CD4-positive, alpha-beta T cell treated with Interferon gamma for 1 hour (primary cell): Measurements from ENCODE around the gene PADI1.
A peak's percentile ranks its signal among the peaks of the same experiment; 100 is the strongest.
"Not testable (repeated sequence)": the region's sequence is repeated elsewhere in the genome, so short reads cannot be mapped to it uniquely, and the experiment has no call there.

Source experiments
- DNase-seq: peaks from one replicate; pipeline ENCODE4 v3.0.0-alpha.2; 2020

The PADI1 gene

GRCh38 chr1:17218939-17219338, 14.0 kb downstream of the PADI1 start:
- DNase-seq = no peak

GRCh38 chr1:17220287-17220686, 15.4 kb downstream of the PADI1 start:
- DNase-seq = no peak

GRCh38 chr1:17222557-17222956, 17.6 kb downstream of the PADI1 start:
- no peak for DNase-seq

GRCh38 chr1:17224434-17224833, 19.5 kb downstream of the PADI1 start:
- no peak for DNase-seq

GRCh38 chr1:17225140-17225539, 20.2 kb downstream of the PADI1 start:
- no peak for DNase-seq

- no peak for DNase-seq
Observed at GRCh38 chr1:17227358-17227915, 22.5 kb downstream of the PADI1 start.

- DNase-seq = no peak
Observed at GRCh38 chr1:17228619-17229018, 23.7 kb downstream of the PADI1 start.

GRCh38 chr1:17229379-17229778, 24.5 kb downstream of the PADI1 start:
- no peak for DNase-seq

GRCh38 chr1:17230106-17230505, 25.2 kb downstream of the PADI1 start:
- no peak for DNase-seq

- DNase-seq = no peak
Observed at GRCh38 chr1:17230671-17231310, 25.9 kb downstream of the PADI1 start.

GRCh38 chr1:17232759-17233661, 28.1 kb downstream of the PADI1 start:
- no peak for DNase-seq

- peak; percentile 30 for DNase-seq
Observed at GRCh38 chr1:17233675-17234320, 28.9 kb downstream of the PADI1 start.

- DNase-seq = no peak
Observed at GRCh38 chr1:17234405-17234804, 29.5 kb downstream of the PADI1 start.

- DNase-seq = no peak
Observed at GRCh38 chr1:17235135-17235885, 30.4 kb downstream of the PADI1 start.

GRCh38 chr1:17236779-17237560, 32.0 kb downstream of the PADI1 start:
- peak; percentile 76 for DNase-seq

GRCh38 chr1:17237561-17237903, 32.6 kb downstream of the PADI1 start:
- no peak for DNase-seq

- DNase-seq = peak; percentile 6
Observed at GRCh38 chr1:17239420-17239819, 34.5 kb downstream of the PADI1 start.

GRCh38 chr1:17241011-17241779, 36.3 kb downstream of the PADI1 start:
- not testable (repeated sequence) for DNase-seq

GRCh38 chr1:17241780-17242074, 36.8 kb downstream of the PADI1 start:
- DNase-seq = not testable (repeated sequence)

GRCh38 chr1:17243274-17243673, 38.3 kb downstream of the PADI1 start:
- no peak for DNase-seq
